Peyer's patch (tissue), 4 donors: ENCODE results near the gene MYO5C. TPM values are rescaled to one million over a fixed set of nuclear protein-coding genes. Genes with fewer than 3 reads are reported as not detected.

Experiments used
- DNase-seq, 3 donors: peaks; one replicate each; pipeline ENCODE4 v3.0.0-alpha.2; 2017 to 2019
- H3K27ac ChIP-seq, 4 donors: fragments of 200-600 bp; sonication (generic); one replicate each; pipeline ENCODE4 v1.5.1; 2016 to 2019
- H3K27me3 ChIP-seq, 2 donors: fragments of 200-600 bp; sonication (generic); one replicate each; pipeline ENCODE4 v1.5.1; 2019
- H3K36me3 ChIP-seq, 3 donors: fragments of 200-600 bp; sonication (generic); one replicate each; pipeline ENCODE4 v1.5.1; 2016 to 2019
- H3K4me1 ChIP-seq, 4 donors: fragments of 200-600 bp; sonication (generic); one replicate each; pipeline ENCODE4 v1.5.1; 2016 to 2019
- H3K4me3 ChIP-seq, 4 donors: fragments of 200-600 bp; sonication (generic); 1 replicate in 3 of 4; 2 replicates in 1 of 4; pipeline ENCODE4 v1.5.1; 2016 to 2019; ENCODE audit warnings: mild to moderate bottlenecking in 1 of 4
- H3K9me3 ChIP-seq, 4 donors: fragments of 200-600 bp; sonication (generic); one replicate each; pipeline ENCODE4 v1.5.1; 2016 to 2019; ENCODE audit warnings: mild to moderate bottlenecking in 1 of 4
- CTCF ChIP-seq, 6 experiments: fragments of 450-650 bp in 4 of 6; fragments of 200-600 bp in 2 of 6; sonication (generic) in 1 of 6; IDR thresholded peaks; one replicate each; pipeline ENCODE4 v1.5.1; 2017 to 2019; ENCODE audit warnings: antibody characterized with exemption in 6 of 6, mild to moderate bottlenecking in 3 of 6, moderate library complexity in 1 of 6
- POLR2A ChIP-seq, 2 donors: fragments of 450-650 bp; IDR thresholded peaks; one replicate each; pipeline ENCODE4 v1.5.1; 2017; ENCODE audit warnings: antibody characterized with exemption in 2 of 2, mild to moderate bottlenecking in 2 of 2, moderate library complexity in 2 of 2
- total RNA-seq, 4 donors: library from RNA; depleted of rRNA; stranded (reverse); fragments of >200 nt; gene quantifications; one replicate each; pipeline ENCODE4 v1.1.0, GENCODE V29; 2016

The MYO5C gene
- total RNA-seq, 4 donors from 2014 or later = 29.1 to 60.2 (median 45.4) TPM

- Histone ChIP-seq H3K36me3 (no peaks in the 10 kb centered on the region), H3K9me3 (no peaks in the 10 kb centered on the region), H3K4me3 (peak overlapping the region in 2 of 4 donors; percentile 64 to 91), H3K27ac (peak overlapping the region; percentile 88 to 98 (median 96)), H3K4me1 (no peaks in the 10 kb centered on the region), H3K27me3 (no peaks in the 10 kb centered on the region)
- TF ChIP-seq CTCF (IDR thresholded peaks at IDR 0.05) (no peak), POLR2A (IDR thresholded peaks at IDR 0.05) (no peak)
- DNase-seq = no peak
Measured at GRCh38 chr15:52180851-52181450, 114.7 kb downstream of the MYO5C start.

- Histone ChIP-seq H3K4me1 (no peaks in the 10 kb centered on the region), H3K9me3 (no peaks in the 10 kb centered on the region), H3K27me3 (no peaks in the 10 kb centered on the region), H3K36me3 (no peaks in the 10 kb centered on the region), H3K4me3 (peak overlapping the region; percentile 64 to 97 (median 90)), H3K27ac (peak overlapping the region; percentile 88 to 98 (median 96))
- TF ChIP-seq POLR2A (IDR thresholded peaks at IDR 0.05) (peak in 1 of 2 donors; percentile 3), CTCF (IDR thresholded peaks at IDR 0.05) (no peak)
- DNase-seq = peak in 2 of 3 donors; percentile 55 to 73
Measured at GRCh38 chr15:52180196-52180835, 115.3 kb downstream of the MYO5C start.

GRCh38 chr15:52179278-52180195, 116.1 kb downstream of the MYO5C start:
- no peaks in the 10 kb centered on the region for H3K36me3 ChIP-seq
- H3K9me3 ChIP-seq = no peaks in the 10 kb centered on the region
- TF ChIP-seq POLR2A (IDR thresholded peaks at IDR 0.05) (peak; percentile 12 to 36), CTCF (IDR thresholded peaks at IDR 0.05) (peak in 2 of 6 experiments; percentile 3 to 13)
- DNase-seq = peak; percentile 86 to 96 (median 92)
- peak overlapping the region; percentile 88 to 98 (median 96) for H3K27ac ChIP-seq
- peak overlapping the region; percentile 64 to 97 (median 90) for H3K4me3 ChIP-seq
- H3K4me1 ChIP-seq = no peaks in the 10 kb centered on the region
- no peaks in the 10 kb centered on the region for H3K27me3 ChIP-seq

- Histone ChIP-seq H3K9me3 (no peaks in the 10 kb centered on the region), H3K27ac (peak overlapping the region; percentile 88 to 98 (median 96)), H3K36me3 (no peaks in the 10 kb centered on the region), H3K4me1 (no peaks in the 10 kb centered on the region), H3K27me3 (no peaks in the 10 kb centered on the region), H3K4me3 (peak overlapping the region; percentile 64 to 97 (median 90))
- TF ChIP-seq POLR2A (IDR thresholded peaks at IDR 0.05) (no peak), CTCF (IDR thresholded peaks at IDR 0.05) (no peak)
- DNase-seq = no peak
Measured at GRCh38 chr15:52178765-52179164, 116.8 kb downstream of the MYO5C start.

GRCh38 chr15:52172869-52173268, 122.7 kb downstream of the MYO5C start:
- TF ChIP-seq POLR2A (IDR thresholded peaks at IDR 0.05) = no peak
- TF ChIP-seq CTCF (IDR thresholded peaks at IDR 0.05) = no peak
- no peaks in the 10 kb centered on the region for H3K4me1 ChIP-seq
- H3K27me3 ChIP-seq = no peaks in the 10 kb centered on the region
- H3K36me3 ChIP-seq = no peaks in the 10 kb centered on the region
- DNase-seq = no peak
- no peak overlapping the region for H3K27ac ChIP-seq
- no peaks in the 10 kb centered on the region for H3K9me3 ChIP-seq
- no peak overlapping the region for H3K4me3 ChIP-seq
